SK-N-SH (cell line): ENCODE results near the gene RAB3IP. TPM values are rescaled to one million over a fixed set of nuclear protein-coding genes. Genes with fewer than 3 reads are reported as not detected.

ENCODE experiments used
- CTCF ChIA-PET: fragments of 300-600, 350-600 bp; formaldehyde crosslinking; extraction: SDS; loops from one replicate; lab custom pipeline; 2021; lab: Yijun Ruan, JAX
- POLR2A ChIA-PET: fragments of 350-600 bp; sonication (Branson Sonifier 250); formaldehyde crosslinking; extraction: SDS; loops from one replicate; lab custom pipeline; 2020; ENCODE audit warnings: antibody characterized with exemption, inconsistent platforms; lab: Yijun Ruan, JAX
- DNase-seq: peaks from one replicate; pipeline ENCODE4 v3.0.0; 2012
- H2AFZ ChIP-seq: fragments of 200-600 bp; sonication (generic); 2 replicates; pipeline ENCODE4 v1.8.1; 2016; ENCODE audit warnings: antibody characterized with exemption, mild to moderate bottlenecking, low read depth
- H3F3A ChIP-seq: fragments of 200-600 bp; sonication (generic); replicated peaks from 2 replicates; pipeline ENCODE3; 2016; ENCODE audit warnings: antibody characterized with exemption, mild to moderate bottlenecking; ENCODE audit not compliant: insufficient read depth
- H3K27ac ChIP-seq, 2 experiments: fragments of 200-500 bp in 1 of 2; fragments of 200-600 bp in 1 of 2; sonication (Bioruptor generic) in 1 of 2; sonication (generic), shearing (Covaris generic) in 1 of 2; 2 replicates each; pipeline versions ENCODE4 v1.5.1 to v1.6.1; 2014 to 2016; ENCODE audit warnings: low read depth in 2 of 2, inconsistent platforms in 1 of 2, low read length in 1 of 2, mild to moderate bottlenecking in 1 of 2, mixed read lengths in 1 of 2
- H3K27me3 ChIP-seq: fragments of 200-600 bp; sonication (generic), shearing (Covaris generic); 2 replicates; pipeline ENCODE4 v1.6.1; 2016; ENCODE audit warnings: mixed run types; ENCODE audit not compliant: insufficient read depth
- H3K36me3 ChIP-seq, 2 experiments: fragments of 200-500 bp in 1 of 2; fragments of 200-600 bp in 1 of 2; sonication (Bioruptor generic) in 1 of 2; sonication (generic) in 1 of 2; replicated peaks in 1 of 2; 2 replicates each; pipeline versions ENCODE3 to v1.5.1; 2014 to 2016; ENCODE audit warnings: low read length in 1 of 2, mild to moderate bottlenecking in 1 of 2; ENCODE audit not compliant: insufficient read depth in 2 of 2, control insufficient read depth in 1 of 2
- H3K4me1 ChIP-seq, 2 experiments: fragments of 200-500 bp in 1 of 2; fragments of 200-600 bp in 1 of 2; sonication (Bioruptor generic) in 1 of 2; sonication (generic), shearing (Covaris generic) in 1 of 2; 2 replicates each; pipeline versions ENCODE4 v1.5.1 to v1.6.1; 2014 to 2016; ENCODE audit warnings: low read depth in 1 of 2, low read length in 1 of 2, mixed run types in 1 of 2; ENCODE audit not compliant: insufficient read depth in 2 of 2, control insufficient read depth in 1 of 2
- H3K4me2 ChIP-seq: fragments of 200-600 bp; sonication (generic), shearing (Covaris generic); 2 replicates; pipeline ENCODE4 v1.6.1; 2017; ENCODE audit warnings: mixed run types
- H3K4me3 ChIP-seq, 2 experiments: fragments of 200-500 bp in 1 of 2; fragments of 200-600 bp in 1 of 2; sonication (Bioruptor generic) in 1 of 2; sonication (generic), shearing (Covaris generic) in 1 of 2; 2 replicates each; pipeline versions ENCODE4 v1.5.1 to v1.8.1; 2014 to 2016; ENCODE audit warnings: low read depth in 2 of 2, inconsistent platforms in 1 of 2, low read length in 1 of 2, mild to moderate bottlenecking in 1 of 2, mixed read lengths in 1 of 2, moderate library complexity in 1 of 2
- H3K79me2 ChIP-seq: fragments of 200-600 bp; sonication (generic); 2 replicates; pipeline ENCODE4 v1.8.1; 2017; ENCODE audit warnings: mild to moderate bottlenecking; ENCODE audit not compliant: insufficient read depth
- H3K9ac ChIP-seq: fragments of 200-600 bp; sonication (generic); 2 replicates; pipeline ENCODE4 v1.6.1; 2017; ENCODE audit warnings: mixed run types
- H3K9me2 ChIP-seq: fragments of 200-600 bp; sonication (generic); 2 replicates; pipeline ENCODE4 v1.6.1; 2017; ENCODE audit warnings: mixed run types
- H3K9me3 ChIP-seq: fragments of 200-600 bp; sonication (generic); 2 replicates; pipeline ENCODE4 v1.6.1; 2017; ENCODE audit warnings: mixed run types, mild to moderate bottlenecking, moderate library complexity
- H4K20me1 ChIP-seq: fragments of 200-600 bp; sonication (generic); 2 replicates; pipeline ENCODE4 v1.6.1; 2017; ENCODE audit warnings: mild to moderate bottlenecking, mixed run types; ENCODE audit not compliant: insufficient read depth
- ELF1 ChIP-seq: IDR thresholded peaks from 2 replicates; pipeline ENCODE4 v1.4.0; 2012
- IRF3 ChIP-seq: fragments of 150-350 bp; IDR thresholded peaks from 2 replicates; pipeline ENCODE4 v1.6.1; 2016; ENCODE audit warnings: mild to moderate bottlenecking, low read depth, low read length
- MAX ChIP-seq: IDR thresholded peaks from 2 replicates; pipeline ENCODE4 v1.4.0; 2012; ENCODE audit warnings: low read depth
- MEF2A ChIP-seq: IDR thresholded peaks from 2 replicates; pipeline ENCODE4 v1.4.0; 2012; ENCODE audit warnings: low read depth, borderline replicate concordance
- MXI1 ChIP-seq: IDR thresholded peaks from 2 replicates; pipeline ENCODE4 v1.6.1; 2012; ENCODE audit warnings: mild to moderate bottlenecking, low read depth, low read length, improper control_type of control experiment
- NFIC ChIP-seq: IDR thresholded peaks from 2 replicates; pipeline ENCODE4 v1.4.0; 2012; ENCODE audit warnings: borderline replicate concordance
- NRF1 ChIP-seq: IDR thresholded peaks from 2 replicates; pipeline ENCODE4 v1.6.1; 2012; ENCODE audit warnings: low read depth, mild to moderate bottlenecking, low read length
- PBX3 ChIP-seq: IDR thresholded peaks from 2 replicates; pipeline ENCODE4; 2012
- POLR2AphosphoS5 ChIP-seq: IDR thresholded peaks from 2 replicates; pipeline ENCODE4 v1.6.1; 2012; ENCODE audit warnings: low read depth, low read length
- RCOR1 ChIP-seq: fragments of 150-350 bp; IDR thresholded peaks from 2 replicates; pipeline ENCODE4 v1.6.1; 2017; ENCODE audit warnings: antibody characterized with exemption, low read length
- RXRA ChIP-seq: IDR thresholded peaks from 2 replicates; pipeline ENCODE4 v1.4.0; 2012; ENCODE audit warnings: low read depth, mild to moderate bottlenecking, borderline replicate concordance
- SIN3A ChIP-seq: IDR thresholded peaks from 2 replicates; pipeline ENCODE4 v1.6.1; 2012; ENCODE audit warnings: low read depth, mild to moderate bottlenecking, low read length, moderate library complexity, borderline replicate concordance
- TCF12 ChIP-seq: IDR thresholded peaks from 2 replicates; pipeline ENCODE4 v1.4.0; 2012
- YY1 ChIP-seq: IDR thresholded peaks from 2 replicates; pipeline ENCODE4 v1.4.0; 2012; ENCODE audit warnings: low read depth, mild to moderate bottlenecking
- WGBS: methylation state at CpG from one replicate; pipeline ENCODE4 v1.1.6; 2017; ENCODE audit warnings: low lambda C conversion rate; 5-methylcytosine and 5-hydroxymethylcytosine counted together
- polyA plus RNA-seq, 3 experiments: library from polyadenylated mRNA; depleted of rRNA; stranded (reverse); fragments of >200 nt; gene quantifications; 2 replicates each; pipeline ENCODE4 v1.2.3, GENCODE V29; 2012

The RAB3IP gene
- polyA plus RNA-seq, 1 of the 3 experiments (the other 2 are of a cell fraction) = 5.4 TPM

GRCh38 chr12:69701826-69702225 lies 36.8 kb upstream of the RAB3IP start:
- Histone ChIP-seq H2AFZ (peak overlapping the region; percentile 67), H3K4me1 (no peaks in the 10 kb centered on the region), H4K20me1 (no peaks in the 10 kb centered on the region), H3K27ac (no peak overlapping the region), H3K79me2 (no peaks in the 10 kb centered on the region), H3K4me2 (no peak overlapping the region), H3K27me3 (no peaks in the 10 kb centered on the region), H3K36me3 (no peaks in the 10 kb centered on the region), H3F3A (no peaks in the 10 kb centered on the region), H3K9me2 (no peaks in the 10 kb centered on the region), H3K9me3 (no peaks in the 10 kb centered on the region), H3K4me3 (no peak overlapping the region), H3K9ac (no peak overlapping the region)
- no peak for DNase-seq
- ChIA-PET POLR2A (no interaction called here), CTCF (interaction anchor here (0.9 kb wide), 1 partner anchor 11 kb away, joined by 3 read pairs; no protein-coding TSS in a partner anchor)
- TF ChIP-seq RCOR1 = no peak
- TF ChIP-seq MEF2A = no peak
- TF ChIP-seq ELF1 = no peak
- WGBS = 92% methylated on average over 3 of the region's 3 CpGs

GRCh38 chr12:69703146-69703642 lies 35.5 kb upstream of the RAB3IP start:
- Histone ChIP-seq H3K9me2 (no peaks in the 10 kb centered on the region), H2AFZ (no peak overlapping the region), H3F3A (no peaks in the 10 kb centered on the region), H3K4me2 (no peak overlapping the region), H4K20me1 (no peaks in the 10 kb centered on the region), H3K79me2 (no peaks in the 10 kb centered on the region), H3K9me3 (no peaks in the 10 kb centered on the region), H3K4me1 (no peaks in the 10 kb centered on the region), H3K4me3 (no peak overlapping the region), H3K36me3 (no peaks in the 10 kb centered on the region), H3K27ac (no peak overlapping the region), H3K9ac (no peak overlapping the region), H3K27me3 (no peaks in the 10 kb centered on the region)
- TF ChIP-seq YY1 = no peak
- TF ChIP-seq MEF2A = no peak
- ChIA-PET POLR2A (no interaction called here), CTCF (no interaction called here)
- 84% methylated on average over 1 of the region's 1 CpG for WGBS
- DNase-seq = no peak

DNA sequence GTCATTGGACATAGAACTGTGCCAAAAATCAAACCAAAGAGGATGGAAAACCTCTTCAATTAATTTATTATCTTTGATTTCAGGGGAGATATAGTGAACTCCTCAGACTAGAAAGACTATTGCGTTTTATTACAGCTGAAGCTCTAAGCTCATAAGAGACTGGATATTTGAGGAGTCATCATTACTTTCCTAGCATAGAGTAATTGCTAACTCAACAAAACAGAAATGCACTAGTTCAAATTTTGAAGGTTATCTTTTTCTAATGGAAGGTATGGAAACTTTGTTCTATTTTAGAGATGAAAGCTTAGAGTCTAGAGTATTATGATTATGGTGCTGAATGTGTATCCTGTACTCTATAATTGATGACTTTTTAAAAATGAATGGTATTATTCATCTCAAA lies 34.3 kb upstream of the RAB3IP start:
- no peak overlapping the region for H3K9ac ChIP-seq
- no peak overlapping the region for H3K4me3 ChIP-seq
- POLR2A ChIA-PET = no interaction called here
- no peak overlapping the region for H3K4me2 ChIP-seq
- no peaks in the 10 kb centered on the region for H3K9me2 ChIP-seq
- H3K27me3 ChIP-seq = no peaks in the 10 kb centered on the region
- H3K4me1 ChIP-seq = no peaks in the 10 kb centered on the region
- 8% methylated on average over 1 of the region's 1 CpG for WGBS
- CTCF ChIA-PET = interaction anchor here (0.5 kb wide), 1 partner anchor 416 kb away, joined by 3 read pairs; no protein-coding TSS in a partner anchor
- H3K9me3 ChIP-seq = no peaks in the 10 kb centered on the region
- no peaks in the 10 kb centered on the region for H4K20me1 ChIP-seq
- no peaks in the 10 kb centered on the region for H3K36me3 ChIP-seq
- H2AFZ ChIP-seq = no peak overlapping the region
- no peak for TF ChIP-seq IRF3
- no peak for TF ChIP-seq ELF1
- TF ChIP-seq MAX = no peak
- TF ChIP-seq NRF1 = no peak
- no peak for TF ChIP-seq POLR2AphosphoS5
- no peak for TF ChIP-seq MXI1
- TF ChIP-seq RCOR1 = no peak
- no peak for TF ChIP-seq SIN3A
- TF ChIP-seq TCF12 = no peak
- no peak for TF ChIP-seq NFIC
- no peak for TF ChIP-seq RXRA
- TF ChIP-seq PBX3 = no peak
- no peaks in the 10 kb centered on the region for H3K79me2 ChIP-seq
- H3F3A ChIP-seq = no peaks in the 10 kb centered on the region
- DNase-seq = no peak
- no peak overlapping the region for H3K27ac ChIP-seq
